Osteocyte (in vitro differentiated cells): ENCODE measurements around the gene AKT2. TPM values are rescaled to one million over a fixed set of nuclear protein-coding genes. Genes with fewer than 3 reads are reported as not detected.

Experiments
- DNase-seq: peaks from one replicate; pipeline ENCODE4 v3.0.0; 2021; ENCODE audit warnings: mixed read lengths; ENCODE audit not compliant: unreplicated experiment; ENCODE audit errors: extremely low spot score
- H3K27ac Mint-ChIP-seq: one replicate; pipeline ENCODE4 v1.8.0; 2021; ENCODE audit warnings: mild to moderate bottlenecking, mixed read lengths; ENCODE audit not compliant: unreplicated experiment
- H3K27me3 Mint-ChIP-seq: one replicate; pipeline ENCODE4 v1.8.0; 2021; ENCODE audit warnings: mixed read lengths; ENCODE audit not compliant: unreplicated experiment
- H3K36me3 Mint-ChIP-seq: one replicate; pipeline ENCODE4 v1.8.0; 2021; ENCODE audit warnings: mixed read lengths; ENCODE audit not compliant: unreplicated experiment
- H3K4me1 Mint-ChIP-seq: one replicate; pipeline ENCODE4 v1.8.0; 2021; ENCODE audit warnings: mixed read lengths; ENCODE audit not compliant: unreplicated experiment
- H3K4me3 Mint-ChIP-seq: one replicate; pipeline ENCODE4 v1.8.0; 2021; ENCODE audit warnings: mild to moderate bottlenecking, moderate library complexity, mixed read lengths; ENCODE audit not compliant: unreplicated experiment
- H3K9me3 Mint-ChIP-seq: one replicate; pipeline ENCODE4 v1.8.0; 2021; ENCODE audit warnings: mixed read lengths; ENCODE audit not compliant: unreplicated experiment
- total RNA-seq: library from RNA; stranded (reverse); gene quantifications from 2 replicates; pipeline ENCODE4 v1.2.1, GENCODE V29; 2021
- TF ChIP-seq, protein P1 (sequence below): fragments of 200-600 bp; sonication (generic); IDR thresholded peaks from 2 replicates; pipeline ENCODE4 v1.5.0; 2021; ENCODE audit warnings: antibody characterized with exemption, mild to moderate bottlenecking, moderate library complexity

AKT2 gene
- total RNA-seq, 1 donor from 2014 or later, result 152 TPM

DNA sequence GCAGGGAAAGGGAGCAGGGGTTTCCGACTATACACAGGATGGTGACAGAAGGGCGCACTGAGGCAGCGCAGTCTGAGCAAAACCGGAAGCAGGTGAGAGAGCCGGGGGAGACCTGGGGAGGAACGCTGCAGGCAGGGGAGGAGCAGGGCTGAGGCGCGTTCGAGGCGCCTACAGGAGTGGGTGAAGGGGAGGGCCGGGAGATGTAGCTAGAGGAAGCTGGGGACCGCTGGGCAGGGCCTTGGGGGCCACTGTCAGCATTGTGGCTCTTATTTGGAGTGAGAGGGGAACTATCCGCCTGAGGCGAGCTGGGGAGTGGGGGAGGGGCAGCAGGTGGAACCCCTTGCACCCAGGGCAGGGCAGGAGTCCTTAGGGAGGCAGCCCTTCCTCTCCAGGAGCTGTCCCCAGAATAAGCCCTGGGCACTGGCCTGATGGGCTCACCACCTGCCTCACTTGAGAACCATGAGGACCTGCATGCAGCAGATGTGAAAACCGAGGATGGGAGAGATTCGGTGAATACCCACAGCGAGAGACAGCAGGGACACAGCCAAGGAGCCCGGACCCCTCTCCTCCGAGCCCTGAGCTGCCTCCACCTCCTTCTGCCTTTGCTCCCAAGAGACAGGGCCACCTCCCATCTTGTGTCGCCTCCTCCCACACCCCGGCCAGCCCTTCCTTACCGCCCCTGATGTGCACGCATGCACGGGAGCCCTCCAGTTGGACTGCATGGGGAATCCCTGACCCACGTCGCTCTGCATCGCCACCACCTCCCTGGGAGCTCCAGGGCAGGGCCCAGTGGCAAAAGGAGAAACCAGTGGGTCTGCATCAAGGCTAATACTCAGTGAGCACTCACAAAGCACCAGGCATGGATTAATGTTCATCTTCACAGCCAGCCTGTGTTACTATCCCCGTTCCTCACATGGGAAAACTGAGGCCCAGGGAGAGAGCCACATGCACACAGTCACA is 10.3 kb downstream of the AKT2 start:
- Mint-ChIP-seq H3K27ac (no peak overlapping the region), H3K9me3 (no peaks in the 10 kb centered on the region), H3K4me3 (no peak overlapping the region), H3K4me1 (peaks cover 28% of the 10 kb centered on the region), H3K36me3 (no peaks in the 10 kb centered on the region), H3K27me3 (no peaks in the 10 kb centered on the region)
- TF ChIP-seq, protein P1, sequence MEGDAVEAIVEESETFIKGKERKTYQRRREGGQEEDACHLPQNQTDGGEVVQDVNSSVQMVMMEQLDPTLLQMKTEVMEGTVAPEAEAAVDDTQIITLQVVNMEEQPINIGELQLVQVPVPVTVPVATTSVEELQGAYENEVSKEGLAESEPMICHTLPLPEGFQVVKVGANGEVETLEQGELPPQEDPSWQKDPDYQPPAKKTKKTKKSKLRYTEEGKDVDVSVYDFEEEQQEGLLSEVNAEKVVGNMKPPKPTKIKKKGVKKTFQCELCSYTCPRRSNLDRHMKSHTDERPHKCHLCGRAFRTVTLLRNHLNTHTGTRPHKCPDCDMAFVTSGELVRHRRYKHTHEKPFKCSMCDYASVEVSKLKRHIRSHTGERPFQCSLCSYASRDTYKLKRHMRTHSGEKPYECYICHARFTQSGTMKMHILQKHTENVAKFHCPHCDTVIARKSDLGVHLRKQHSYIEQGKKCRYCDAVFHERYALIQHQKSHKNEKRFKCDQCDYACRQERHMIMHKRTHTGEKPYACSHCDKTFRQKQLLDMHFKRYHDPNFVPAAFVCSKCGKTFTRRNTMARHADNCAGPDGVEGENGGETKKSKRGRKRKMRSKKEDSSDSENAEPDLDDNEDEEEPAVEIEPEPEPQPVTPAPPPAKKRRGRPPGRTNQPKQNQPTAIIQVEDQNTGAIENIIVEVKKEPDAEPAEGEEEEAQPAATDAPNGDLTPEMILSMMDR, result no peak
- DNase-seq, result no peak

DNA sequence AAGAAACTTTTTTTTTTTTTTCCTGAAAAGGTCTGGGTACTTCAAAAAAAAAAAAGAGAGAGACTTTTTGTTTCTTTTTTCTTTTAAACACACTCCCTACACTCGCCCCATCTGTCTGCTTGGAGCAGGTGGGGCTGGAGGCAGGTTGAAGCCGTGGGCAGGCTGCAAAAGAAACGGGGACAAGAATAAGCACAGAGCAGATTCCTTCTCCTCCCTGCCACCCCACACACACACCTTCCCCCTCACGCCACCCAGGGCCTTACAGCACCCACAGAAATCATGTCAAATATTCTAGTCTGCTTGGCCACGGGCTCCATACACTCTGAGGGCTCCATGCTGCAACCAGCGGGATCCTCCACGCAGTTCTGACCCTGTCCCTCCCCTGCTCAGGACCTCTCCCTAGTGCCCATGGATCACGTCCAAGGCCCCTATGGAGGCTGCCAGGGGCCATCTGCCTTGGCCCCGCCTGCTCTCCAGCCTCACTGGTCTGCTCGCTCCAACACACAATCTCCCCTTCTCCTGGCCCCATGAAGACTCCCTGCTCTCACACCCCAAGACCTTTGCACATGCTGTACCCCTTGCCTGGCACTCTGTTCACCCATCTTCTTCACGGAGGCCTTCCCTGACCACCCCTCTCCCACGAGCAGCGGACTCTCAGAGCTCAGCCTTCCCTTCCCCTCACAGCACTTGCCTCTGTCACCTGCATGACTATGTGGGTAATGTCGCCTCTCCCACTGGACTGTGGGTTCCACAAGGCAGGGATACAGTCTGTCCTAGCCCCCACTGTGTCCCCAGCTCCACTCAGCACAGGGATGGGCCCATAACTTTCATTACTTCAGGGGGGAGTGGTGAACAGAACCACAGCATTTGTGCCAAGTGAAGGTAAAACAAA is 11.4 kb downstream of the AKT2 start:
- Mint-ChIP-seq H3K4me1 (peaks cover 25% of the 10 kb centered on the region), H3K27ac (peak overlapping the region; percentile 10), H3K36me3 (no peaks in the 10 kb centered on the region), H3K4me3 (no peak overlapping the region), H3K9me3 (no peaks in the 10 kb centered on the region), H3K27me3 (no peaks in the 10 kb centered on the region)
- TF ChIP-seq, protein P1, result no peak
- DNase-seq, result no peak

DNA sequence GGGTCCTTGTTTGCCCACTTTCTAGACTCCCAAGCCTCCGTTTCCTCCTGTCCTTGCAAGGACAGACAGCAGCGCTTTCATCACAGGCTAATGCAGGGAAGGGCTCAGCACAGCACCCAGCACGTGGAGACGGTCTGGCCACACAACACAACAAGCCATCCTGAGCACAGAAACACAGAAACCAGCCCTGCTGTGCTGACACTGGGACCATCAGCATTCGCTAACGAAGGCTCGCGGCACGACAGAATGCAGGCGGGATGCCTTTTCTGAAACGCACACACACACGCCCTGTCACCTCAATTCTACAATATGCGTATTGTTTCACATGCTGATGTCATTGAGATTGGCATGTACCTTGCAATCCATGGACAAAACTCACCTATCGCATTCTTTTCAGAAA is 12.9 kb downstream of the AKT2 start:
- H3K36me3 Mint-ChIP-seq, result no peaks in the 10 kb centered on the region
- TF ChIP-seq, protein P1, result no peak
- H3K27ac Mint-ChIP-seq, result no peak overlapping the region
- no peaks in the 10 kb centered on the region for H3K9me3 Mint-ChIP-seq
- H3K4me1 Mint-ChIP-seq, result peaks cover 17% of the 10 kb centered on the region
- H3K4me3 Mint-ChIP-seq, result no peak overlapping the region
- H3K27me3 Mint-ChIP-seq, result no peaks in the 10 kb centered on the region
- DNase-seq, result no peak

DNA sequence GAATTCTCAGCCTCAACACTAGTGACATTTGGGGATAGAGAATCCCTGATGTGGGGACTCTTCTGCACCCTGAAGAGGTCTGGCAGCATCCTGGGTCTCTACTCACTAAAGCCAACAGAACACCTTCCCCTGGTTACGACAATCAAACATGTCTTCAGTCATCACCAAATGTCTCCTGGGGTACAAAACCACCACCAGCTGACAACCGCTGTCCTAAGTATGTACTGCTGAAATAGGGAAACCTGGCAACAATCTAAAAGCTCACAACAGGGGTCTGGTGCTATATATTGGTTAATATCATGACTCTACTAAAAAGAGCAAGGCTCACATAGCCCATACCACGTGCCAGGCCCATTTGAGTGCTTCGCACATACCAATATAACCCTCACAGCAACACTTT is 13.4 kb downstream of the AKT2 start:
- Mint-ChIP-seq H3K36me3 (no peaks in the 10 kb centered on the region), H3K27me3 (no peaks in the 10 kb centered on the region), H3K4me3 (no peak overlapping the region), H3K4me1 (peaks cover 17% of the 10 kb centered on the region), H3K9me3 (no peaks in the 10 kb centered on the region), H3K27ac (no peak overlapping the region)
- DNase-seq, result no peak
- TF ChIP-seq, protein P1, result no peak
